SK-N-MC (cell line): ENCODE measurements around the gene TPD52L2.
"Not testable (repeated sequence)": the region's sequence is repeated elsewhere in the genome, so short reads cannot be mapped to it uniquely, and the experiment has no call there.

ENCODE experiments used
- EZH2 ChIP-seq: fragments of 200-600 bp; sonication (generic); IDR thresholded peaks from one replicate; pipeline ENCODE4 v1.6.1; 2017; ENCODE audit warnings: antibody characterized with exemption
- FOXP2 ChIP-seq: optimal IDR thresholded peaks from 2 replicates; pipeline ENCODE3; 2011; ENCODE audit warnings: mild to moderate bottlenecking, moderate library complexity; ENCODE audit not compliant: insufficient read depth; ENCODE audit errors: extremely low read length, control extremely low read depth
- POLR2AphosphoS5 ChIP-seq: IDR thresholded peaks from 2 replicates; pipeline ENCODE4 v1.6.1; 2012; ENCODE audit warnings: mild to moderate bottlenecking, low read depth, low read length, borderline replicate concordance

- not testable (repeated sequence) for TF ChIP-seq POLR2AphosphoS5, FOXP2, EZH2
These were observed 2.0 kb downstream of the TPD52L2 start for GRCh38 chr20:63867042-63867441.
